SK-N-MC (cell line): ENCODE measurements around the gene ATP7B.

Experiments used
- EZH2 ChIP-seq: fragments of 200-600 bp; sonication (generic); IDR thresholded peaks from one replicate; pipeline ENCODE4 v1.6.1; 2017; ENCODE audit warnings: antibody characterized with exemption
- FOXP2 ChIP-seq: optimal IDR thresholded peaks from 2 replicates; pipeline ENCODE3; 2011; ENCODE audit warnings: mild to moderate bottlenecking, moderate library complexity; ENCODE audit not compliant: insufficient read depth; ENCODE audit errors: extremely low read length, control extremely low read depth
- POLR2AphosphoS5 ChIP-seq: IDR thresholded peaks from 2 replicates; pipeline ENCODE4 v1.6.1; 2012; ENCODE audit warnings: mild to moderate bottlenecking, low read depth, low read length, borderline replicate concordance

DNA sequence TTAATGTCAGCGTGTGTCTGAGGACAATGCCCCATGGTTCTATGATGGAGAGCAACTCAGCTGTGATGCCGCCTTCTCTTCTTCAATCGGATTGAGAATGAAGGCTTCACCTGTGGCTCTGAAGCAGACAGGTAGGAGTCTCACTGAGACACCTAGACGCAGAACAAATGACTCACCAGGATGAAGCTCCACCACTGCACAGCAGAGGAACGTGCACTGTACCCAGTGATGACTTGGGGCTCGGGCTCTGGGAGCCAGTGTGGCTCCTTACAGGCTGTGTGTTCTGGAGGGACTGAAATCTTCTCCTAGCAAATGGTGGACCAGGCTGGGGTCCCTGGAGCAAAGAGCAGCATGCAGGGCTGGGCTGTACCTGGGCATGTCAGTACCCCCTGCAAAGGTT lies 105.5 kb downstream of the ATP7B start:
- no peak for TF ChIP-seq EZH2
- no peak for TF ChIP-seq POLR2AphosphoS5
- TF ChIP-seq FOXP2, result no peak
